Heart right ventricle (tissue), 16 donors: Measurements from ENCODE around the gene MPHOSPH9. TPM values are rescaled to one million over a fixed set of nuclear protein-coding genes. Genes with fewer than 3 reads are reported as not detected.

Source experiments
- ATAC-seq, 8 donors: fragments of 200-7000 bp; cut with Tn5 transposase; one replicate each; pipeline ENCODE4 v1.9.1; 2020; ENCODE audit warnings: mild to moderate bottlenecking in 8 of 8, moderate library complexity in 8 of 8, moderate number of reproducible peaks in 1 of 8
- DNase-seq, 2 donors: peaks; one replicate each; pipeline ENCODE4 v3.0.0-alpha.2; 2020
- H3K27ac ChIP-seq, 10 donors: fragments of 200-600 bp; sonication (generic) in 2 of 10; one replicate each; pipeline versions ENCODE4 v1.5.0 to v1.8.0; 2020 to 2022; ENCODE audit warnings: mild to moderate bottlenecking in 3 of 10
- H3K27me3 ChIP-seq, 7 donors: fragments of 200-600 bp; one replicate each; pipeline ENCODE4 v1.8.0; 2021 to 2022; ENCODE audit warnings: mild to moderate bottlenecking in 2 of 7
- H3K36me3 ChIP-seq, 9 donors: fragments of 200-600 bp; sonication (generic) in 1 of 9; one replicate each; pipeline versions ENCODE4 v1.5.0 to v1.8.0; 2020 to 2022; ENCODE audit warnings: mild to moderate bottlenecking in 2 of 9
- H3K4me1 ChIP-seq, 9 donors: fragments of 200-600 bp; sonication (generic) in 1 of 9; one replicate each; pipeline versions ENCODE4 v1.5.0 to v1.8.0; 2020 to 2022; ENCODE audit warnings: mild to moderate bottlenecking in 4 of 9
- H3K4me3 ChIP-seq, 10 donors: fragments of 200-600 bp; sonication (generic) in 2 of 10; one replicate each; pipeline versions ENCODE4 v1.5.0 to v1.8.0; 2020 to 2022; ENCODE audit warnings: mild to moderate bottlenecking in 7 of 10, moderate library complexity in 2 of 10
- H3K9me3 ChIP-seq, 11 donors: fragments of 200-600 bp in 10 of 11; sonication (generic) in 2 of 11; one replicate each; pipeline versions ENCODE4 v1.5.0 to v1.8.0; 2013 to 2022; ENCODE audit warnings: mild to moderate bottlenecking in 2 of 11, control low read depth in 1 of 11, moderate library complexity in 1 of 11
- CTCF ChIP-seq, 9 donors: fragments of 200-600 bp; sonication (generic) in 2 of 9; IDR thresholded peaks; one replicate each; pipeline versions ENCODE4 v1.5.0 to v1.8.0; 2021 to 2022; ENCODE audit warnings: antibody characterized with exemption in 9 of 9, mild to moderate bottlenecking in 5 of 9, moderate library complexity in 1 of 9
- WGBS, 2 donors: extraction: QIAGEN DNeasy Blood & Tissue Kit; methylation state at CpG; one replicate each; pipeline ENCODE4 v1.1.7; 2013; ENCODE audit warnings: inconsistent platforms in 1 of 2; 5-methylcytosine and 5-hydroxymethylcytosine counted together
- intact Hi-C, 10 donors: fragments of 100-400 bp; cut with DNase I; formaldehyde crosslinking; loops; one replicate each; pipeline versions ENCODE4 v1.11.1 to v1.14.2; 2022
- polyA plus RNA-seq, 2 donors: library from polyadenylated mRNA; stranded (reverse); fragments of 200-250 nt; gene quantifications; one replicate each; pipeline ENCODE4 v1.2.3, GENCODE V29; 2013
- total RNA-seq, 10 donors: library from RNA; stranded (reverse); fragmentation: NEBNext Ultra II Directional in 3 of 10; extraction: Animal tissue kit (Norgen Biotek cat#: 25700) in 3 of 10; gene quantifications; one replicate each; pipeline versions ENCODE4 v1.2.1 to v1.2.4, GENCODE V29; 2021 to 2023
- donor health status: Arrhythmogenic right ventricular cardiomyopathy.
- donor health status: ischemic (EF 13 %, LVEDD 7.1; RV severe dilation, severe dysfunction).
- donor health status: healthy with polysubstance abuse.
- donor health status: DM: no; HTN: yes; CAD: no.
- donor health status: DM: no; HTN: no; CAD: no.
- donor health status: ischemic (EF 25% LVEDD 6.9; RV normal size, moderate dysfunction).
- donor health status: ischemic (EF 25% LVEDD 5.7; RV mildly dilated, moderate dysfunction).
- donor health status: healthy.
- donor health status: DM: yes; HTN: yes; CAD: no.
- donor health status: Ischemic cardiomyopathy.
- donor health status: ischemic (EF 35%, LVEDD 5.7; RV mildly dilated, moderate dysfunction).
- donor health status: nonischemic (EF 11% LVEDD 7.7; RV severe dilation, severe dysfunction).
- donor health status: DM: yes; HTN: yes; CAD: no.
- donor health status: PGD.
- donor health status: ischemic (EF 29% LVEDD 5.4; RV normal size, mild dysfunction).
- donor health status: nonischemic (EF 23%, LVEDD 6.1; RV moderate dilation, normal function).

MPHOSPH9 gene
- total and polyA plus RNA-seq, 12 donors: 4.1 to 33.6 (median 25.7) TPM

GRCh38 chr12:123237646-123238329 is 4.8 kb upstream of the MPHOSPH9 start:
- H3K27ac ChIP-seq: peak overlapping the region in 2 of 10 donors; percentile 35 to 46
- no peaks in the 10 kb centered on the region for H3K9me3 ChIP-seq
- WGBS, 2 donors: 56 to 61% methylated on average over 6 of the region's 6 CpGs
- no peaks in the 10 kb centered on the region for H3K27me3 ChIP-seq
- peak; percentile 53 to 81 (median 74) for TF ChIP-seq CTCF (IDR thresholded peaks at IDR 0.05)
- intact Hi-C loops: loop anchor here in 9 of 10 donors (2.0 to 10.0 kb wide), 9 partner anchors 193 to 443 kb away; partner anchors contain the start of genes ARL6IP4 (in 2 of the 9), OGFOD2 (in 2 of the 9) and ABCB9 (in 1 of the 9)
- peak; percentile 57 to 59 for DNase-seq
- no peak overlapping the region for H3K4me3 ChIP-seq
- peaks cover 0 to 39% (median 0%) of the 10 kb centered on the region in 9 donors for H3K36me3 ChIP-seq
- H3K4me1 ChIP-seq: peaks cover 11 to 64% (median 40%) of the 10 kb centered on the region in 9 donors
- ATAC-seq: no peak

GRCh38 chr12:123233505-123234308 is 766 bp upstream of the MPHOSPH9 start:
- 7% methylated on average over 42 of the region's 42 CpGs for WGBS, 2 donors
- Histone ChIP-seq H3K27ac (peak overlapping the region; percentile 66 to 96 (median 90)), H3K27me3 (no peaks in the 10 kb centered on the region), H3K4me1 (peaks cover 2 to 60% (median 41%) of the 10 kb centered on the region in 9 donors), H3K36me3 (peaks cover 0 to 21% (median 0%) of the 10 kb centered on the region in 9 donors), H3K9me3 (no peaks in the 10 kb centered on the region), H3K4me3 (peak overlapping the region; percentile 79 to 97 (median 87))
- intact Hi-C loops: loop anchor here in 8 of 10 donors (2.0 to 10.0 kb wide), 8 partner anchors 81 to 439 kb away; partner anchors contain the start of genes ARL6IP4 (in 4 of the 8), ABCB9 (in 1 of the 8) and PITPNM2 (in 1 of the 8)
- ATAC-seq (peak; percentile 1 to 52 (median 11)), DNase-seq (no peak)
- TF ChIP-seq CTCF (IDR thresholded peaks at IDR 0.05): no peak

- DNase-seq: no peak
- Histone ChIP-seq H3K9me3 (no peaks in the 10 kb centered on the region), H3K4me1 (peaks cover 2 to 56% (median 30%) of the 10 kb centered on the region in 9 donors), H3K4me3 (peak overlapping the region; percentile 68 to 97 (median 86)), H3K27ac (peak overlapping the region in 9 of 10 donors; percentile 71 to 96 (median 92)), H3K27me3 (no peaks in the 10 kb centered on the region), H3K36me3 (peaks cover 0 to 28% (median 0%) of the 10 kb centered on the region in 9 donors)
- 1% methylated on average over 15 of the region's 15 CpGs for WGBS, 2 donors
- intact Hi-C loops: loop anchor here in 8 of 10 donors (2.0 to 10.0 kb wide), 8 partner anchors 80 to 438 kb away; partner anchors contain the start of genes ARL6IP4 (in 4 of the 8), ABCB9 (in 1 of the 8) and PITPNM2 (in 1 of the 8)
- TF ChIP-seq CTCF (IDR thresholded peaks at IDR 0.05): no peak
- ATAC-seq: peak; percentile 1 to 18 (median 6)
Measured at GRCh38 chr12:123232472-123232806, 502 bp downstream of the MPHOSPH9 start.

- intact Hi-C loops: loop anchor here in 8 of 10 donors (2.0 to 10.0 kb wide), 8 partner anchors 80 to 437 kb away; partner anchors contain the start of genes ARL6IP4 (in 4 of the 8), ABCB9 (in 1 of the 8) and PITPNM2 (in 1 of the 8)
- DNase-seq: no peak
- H3K4me3 ChIP-seq: peak overlapping the region; percentile 68 to 97 (median 86)
- H3K27me3 ChIP-seq: no peaks in the 10 kb centered on the region
- peak overlapping the region in 8 of 10 donors; percentile 71 to 96 (median 92) for H3K27ac ChIP-seq
- no peak for ATAC-seq
- H3K36me3 ChIP-seq: peaks cover 0 to 30% (median 0%) of the 10 kb centered on the region in 9 donors
- H3K9me3 ChIP-seq: no peaks in the 10 kb centered on the region
- H3K4me1 ChIP-seq: peaks cover 2 to 56% (median 30%) of the 10 kb centered on the region in 9 donors
- no peak for TF ChIP-seq CTCF (IDR thresholded peaks at IDR 0.05)
- WGBS, 2 donors: 21 to 22% methylated on average over 5 of the region's 5 CpGs
Measured at GRCh38 chr12:123231931-123232330, 1.0 kb downstream of the MPHOSPH9 start.
